GM12873 (cell line): ENCODE data around the gene SPNS1.

ENCODE experiments used
- TF ChIP-seq, protein P1 (sequence below): IDR thresholded peaks from 2 replicates; pipeline ENCODE4 v1.5.1; 2012; ENCODE audit warnings: low read depth, mild to moderate bottlenecking, moderate library complexity, low read length, control low read depth; ENCODE audit not compliant: insufficient read depth; ENCODE audit errors: missing control alignments

Gene SPNS1

DNA sequence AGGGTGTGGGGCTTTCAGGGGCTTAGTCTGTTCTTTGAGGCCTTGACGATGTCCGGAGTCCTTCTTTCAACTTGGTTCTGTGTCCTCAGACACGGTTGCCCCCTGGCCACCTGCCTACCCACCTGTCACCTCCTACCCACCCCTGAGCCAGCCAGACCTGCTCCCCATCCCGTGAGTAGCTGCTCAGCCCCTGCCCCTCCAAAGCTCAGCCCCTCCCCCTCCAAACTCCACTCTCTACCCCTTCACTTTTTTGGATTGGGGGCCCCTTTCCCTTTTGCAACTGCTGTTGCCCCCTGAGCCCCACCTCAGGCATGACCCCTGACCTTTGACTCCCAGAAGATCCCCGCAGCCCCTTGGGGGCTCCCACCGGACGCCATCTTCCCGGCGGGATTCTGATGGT, 11.5 kb downstream of the SPNS1 start:
- TF ChIP-seq, protein P1, sequence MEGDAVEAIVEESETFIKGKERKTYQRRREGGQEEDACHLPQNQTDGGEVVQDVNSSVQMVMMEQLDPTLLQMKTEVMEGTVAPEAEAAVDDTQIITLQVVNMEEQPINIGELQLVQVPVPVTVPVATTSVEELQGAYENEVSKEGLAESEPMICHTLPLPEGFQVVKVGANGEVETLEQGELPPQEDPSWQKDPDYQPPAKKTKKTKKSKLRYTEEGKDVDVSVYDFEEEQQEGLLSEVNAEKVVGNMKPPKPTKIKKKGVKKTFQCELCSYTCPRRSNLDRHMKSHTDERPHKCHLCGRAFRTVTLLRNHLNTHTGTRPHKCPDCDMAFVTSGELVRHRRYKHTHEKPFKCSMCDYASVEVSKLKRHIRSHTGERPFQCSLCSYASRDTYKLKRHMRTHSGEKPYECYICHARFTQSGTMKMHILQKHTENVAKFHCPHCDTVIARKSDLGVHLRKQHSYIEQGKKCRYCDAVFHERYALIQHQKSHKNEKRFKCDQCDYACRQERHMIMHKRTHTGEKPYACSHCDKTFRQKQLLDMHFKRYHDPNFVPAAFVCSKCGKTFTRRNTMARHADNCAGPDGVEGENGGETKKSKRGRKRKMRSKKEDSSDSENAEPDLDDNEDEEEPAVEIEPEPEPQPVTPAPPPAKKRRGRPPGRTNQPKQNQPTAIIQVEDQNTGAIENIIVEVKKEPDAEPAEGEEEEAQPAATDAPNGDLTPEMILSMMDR: no peak

DNA sequence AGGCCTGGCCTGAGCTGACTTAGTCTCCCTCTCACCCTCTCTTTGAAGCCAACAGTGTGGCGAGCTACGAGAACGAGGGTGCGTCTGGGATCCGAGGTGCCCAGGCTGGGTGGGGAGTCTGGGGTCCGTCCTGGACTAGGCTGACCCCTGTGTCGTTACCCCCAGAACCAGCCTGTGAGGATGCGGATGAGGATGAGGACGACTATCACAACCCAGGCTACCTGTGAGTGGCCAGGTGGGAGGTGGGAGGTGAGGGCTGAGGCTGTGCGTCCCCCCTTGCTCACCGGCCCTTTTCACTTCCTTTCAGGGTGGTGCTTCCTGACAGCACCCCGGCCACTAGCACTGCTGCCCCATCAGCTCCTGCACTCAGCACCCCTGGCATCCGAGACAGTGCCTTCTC, 11.9 kb downstream of the SPNS1 start:
- TF ChIP-seq, protein P1: no peak

DNA sequence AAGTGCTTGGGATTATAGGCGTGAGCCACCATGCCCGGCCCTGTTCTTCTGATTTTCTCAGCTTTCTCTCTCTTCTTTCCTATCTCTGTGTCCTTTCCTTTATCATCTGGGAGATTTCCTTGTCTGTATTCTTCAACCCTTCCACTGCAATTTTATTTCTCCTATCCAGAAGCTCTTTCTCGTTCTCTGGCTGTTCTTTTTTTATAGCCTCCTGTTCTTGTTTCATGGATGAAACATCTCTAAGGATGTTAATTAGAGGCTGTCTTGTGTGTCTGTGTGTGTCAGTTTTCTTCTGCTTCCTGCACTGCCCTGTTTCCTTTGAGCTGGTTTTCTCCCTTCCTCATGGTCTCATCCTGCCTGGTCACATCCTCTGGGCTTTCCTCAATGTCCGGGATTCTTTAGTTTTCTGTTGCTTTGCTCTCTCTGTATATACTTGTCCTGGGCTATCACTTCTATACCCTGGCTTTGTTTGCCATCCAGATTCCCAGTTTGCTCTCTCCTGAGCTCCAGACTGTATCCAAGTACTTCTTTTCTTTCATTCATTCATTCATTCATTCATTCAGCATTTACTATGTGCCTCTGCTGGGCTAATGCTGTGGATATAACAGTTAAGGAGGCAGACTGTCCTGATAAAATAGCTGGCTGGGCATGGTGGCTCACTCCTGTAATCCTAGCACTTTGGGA, 12.7 kb downstream of the SPNS1 start:
- TF ChIP-seq, protein P1: no peak

DNA sequence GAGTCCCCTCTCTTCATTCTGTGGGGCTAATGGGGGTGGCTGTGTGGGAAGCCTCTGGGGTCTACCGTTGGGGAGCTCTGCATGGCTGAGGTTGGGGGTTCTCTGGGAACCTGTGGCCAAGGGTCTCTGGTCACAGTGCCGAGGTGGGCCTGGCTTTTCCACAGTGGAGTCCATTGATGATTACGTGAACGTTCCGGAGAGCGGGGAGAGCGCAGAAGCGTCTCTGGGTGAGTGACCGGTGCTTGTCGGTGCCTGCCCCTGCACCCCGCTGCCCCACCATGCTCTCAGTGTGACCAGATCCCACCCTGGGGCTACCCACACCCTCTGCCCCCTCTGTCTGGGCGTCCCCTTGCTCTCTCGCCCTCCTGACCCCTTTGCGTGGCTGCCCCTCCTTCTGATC, 14.8 kb downstream of the SPNS1 start:
- TF ChIP-seq, protein P1: no peak

DNA sequence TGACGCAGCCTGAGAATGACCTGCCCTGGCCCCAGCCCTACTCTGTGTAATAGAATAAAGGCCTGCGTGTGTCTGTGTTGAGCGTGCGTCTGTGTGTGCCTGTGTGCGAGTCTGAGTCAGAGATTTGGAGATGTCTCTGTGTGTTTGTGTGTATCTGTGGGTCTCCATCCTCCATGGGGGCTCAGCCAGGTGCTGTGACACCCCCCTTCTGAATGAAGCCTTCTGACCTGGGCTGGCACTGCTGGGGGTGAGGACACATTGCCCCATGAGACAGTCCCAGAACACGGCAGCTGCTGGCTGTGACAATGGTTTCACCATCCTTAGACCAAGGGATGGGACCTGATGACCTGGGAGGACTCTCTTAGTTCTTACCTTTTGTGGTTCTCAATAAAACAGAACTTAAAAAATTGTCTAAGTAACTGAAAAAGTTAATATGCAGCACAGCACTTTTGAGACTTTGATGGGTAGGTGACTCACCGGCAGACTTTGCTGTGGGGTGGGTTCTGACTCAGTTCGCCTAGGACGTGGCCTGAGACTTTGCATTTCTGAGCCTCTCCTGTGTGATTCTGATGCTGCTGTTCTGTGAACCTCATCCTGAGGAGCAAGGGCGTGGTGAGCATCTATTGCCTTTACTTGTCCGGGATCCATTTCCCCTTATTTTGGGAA, 15.9 kb downstream of the SPNS1 start:
- TF ChIP-seq, protein P1: no peak

DNA sequence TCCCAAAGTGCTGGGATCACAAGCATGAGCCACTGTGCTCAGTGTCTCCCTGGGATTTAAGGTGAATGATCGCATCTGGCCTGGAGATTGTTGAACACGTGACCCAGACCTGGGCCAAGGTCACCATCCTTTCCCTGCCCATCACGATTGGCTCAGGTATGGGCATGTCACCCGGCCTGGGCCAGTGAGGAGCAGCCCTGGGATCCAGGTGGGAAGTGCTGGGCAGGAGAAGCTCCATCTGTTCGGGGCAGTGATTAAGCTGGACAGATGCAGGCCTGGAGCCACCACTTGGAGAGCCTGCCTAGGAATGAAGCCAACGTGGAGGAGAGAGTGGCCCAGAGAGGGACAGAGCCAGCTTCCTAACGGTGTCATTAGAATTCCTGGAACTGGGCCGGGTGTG, 17.1 kb downstream of the SPNS1 start:
- TF ChIP-seq, protein P1: no peak

DNA sequence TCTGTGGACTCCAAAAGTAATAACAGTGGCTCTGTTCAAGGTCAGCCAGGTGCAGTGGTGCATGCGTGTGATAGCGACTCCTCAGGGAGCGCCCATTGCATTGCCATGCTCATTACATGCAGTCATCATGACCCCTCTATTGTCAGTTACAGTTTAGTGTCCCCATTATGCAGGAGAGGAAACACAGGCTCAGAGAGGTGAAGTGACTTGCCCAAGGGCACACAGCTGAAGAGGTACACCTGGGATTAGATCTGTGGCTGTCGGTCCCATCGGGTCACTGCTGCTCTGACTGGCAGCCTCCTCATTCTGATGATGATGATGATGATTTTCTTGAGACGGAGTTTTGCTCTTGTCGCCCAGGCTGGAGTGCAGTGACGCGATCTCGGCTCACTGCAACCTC, 17.9 kb downstream of the SPNS1 start:
- TF ChIP-seq, protein P1: no peak
